NB4 (cell line): ENCODE results near the gene GRID1.

Experiments used
- DNase-seq: peaks from one replicate; pipeline ENCODE4 v3.0.0; 2010; ENCODE audit warnings: low read depth
- H3K4me3 ChIP-seq: one replicate; pipeline ENCODE4 v1.5.1; 2011; ENCODE audit warnings: mild to moderate bottlenecking, low read depth, low read length, moderate library complexity
- CTCF ChIP-seq: IDR thresholded peaks from one replicate; pipeline ENCODE4 v1.5.1; 2012; ENCODE audit warnings: low read depth, low read length
- MYC ChIP-seq: IDR thresholded peaks from 2 replicates; pipeline ENCODE4 v1.6.1; 2011; ENCODE audit warnings: low read depth, low read length
- POLR2A ChIP-seq: IDR thresholded peaks from 2 replicates; pipeline ENCODE4 v1.6.1; 2011; ENCODE audit warnings: mild to moderate bottlenecking; ENCODE audit not compliant: insufficient read length; ENCODE audit errors: extremely low read depth
- TF ChIP-seq, protein P1 (sequence below): IDR thresholded peaks from 2 replicates; pipeline ENCODE4 v1.6.1; 2011; ENCODE audit warnings: low read depth, low read length

GRID1 gene

GRCh38 chr10:85971494-85971893 lies 395.1 kb downstream of the GRID1 start:
- DNase-seq = no peak
- TF ChIP-seq MYC (no peak), POLR2A (no peak), CTCF (no peak)
- TF ChIP-seq, protein P1, sequence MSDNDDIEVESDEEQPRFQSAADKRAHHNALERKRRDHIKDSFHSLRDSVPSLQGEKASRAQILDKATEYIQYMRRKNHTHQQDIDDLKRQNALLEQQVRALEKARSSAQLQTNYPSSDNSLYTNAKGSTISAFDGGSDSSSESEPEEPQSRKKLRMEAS = no peak
- no peak overlapping the region for H3K4me3 ChIP-seq

GRCh38 chr10:85967594-85967993 lies 399.0 kb downstream of the GRID1 start:
- DNase-seq = no peak
- no peak for TF ChIP-seq MYC
- no peak for TF ChIP-seq POLR2A
- TF ChIP-seq CTCF = no peak
- TF ChIP-seq, protein P1 = no peak
- H3K4me3 ChIP-seq = no peak overlapping the region

- no peak overlapping the region for H3K4me3 ChIP-seq
- DNase-seq = no peak
- TF ChIP-seq, protein P1 = no peak
- no peak for TF ChIP-seq POLR2A
- TF ChIP-seq CTCF = no peak
- no peak for TF ChIP-seq MYC
Measured at GRCh38 chr10:85961479-85962067, 405.0 kb downstream of the GRID1 start.

DNA sequence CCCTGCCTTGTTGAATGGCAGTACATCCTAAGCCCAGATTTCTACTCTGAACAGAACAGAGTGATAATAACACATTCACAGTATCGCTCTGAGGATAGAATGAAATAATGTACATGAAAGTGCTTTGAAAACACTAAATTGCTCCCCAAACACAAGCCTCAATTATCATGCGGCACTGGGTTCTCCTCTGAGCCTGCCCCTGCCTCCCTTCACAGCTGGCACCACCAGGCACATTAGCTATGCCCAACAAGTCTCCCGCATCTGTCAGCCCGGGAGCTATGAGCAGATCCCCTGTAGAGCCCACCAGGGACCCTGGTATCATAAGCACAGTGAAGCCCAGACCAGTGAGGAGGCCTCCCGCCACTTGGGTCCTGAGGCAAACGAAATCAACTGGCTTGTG lies 405.5 kb downstream of the GRID1 start:
- TF ChIP-seq MYC (no peak), CTCF (no peak), POLR2A (no peak)
- TF ChIP-seq, protein P1 = no peak
- DNase-seq = no peak
- no peak overlapping the region for H3K4me3 ChIP-seq

GRCh38 chr10:85959239-85959638 lies 407.4 kb downstream of the GRID1 start:
- TF ChIP-seq POLR2A (no peak), MYC (no peak), CTCF (no peak)
- TF ChIP-seq, protein P1 = no peak
- no peak overlapping the region for H3K4me3 ChIP-seq
- DNase-seq = no peak

DNA sequence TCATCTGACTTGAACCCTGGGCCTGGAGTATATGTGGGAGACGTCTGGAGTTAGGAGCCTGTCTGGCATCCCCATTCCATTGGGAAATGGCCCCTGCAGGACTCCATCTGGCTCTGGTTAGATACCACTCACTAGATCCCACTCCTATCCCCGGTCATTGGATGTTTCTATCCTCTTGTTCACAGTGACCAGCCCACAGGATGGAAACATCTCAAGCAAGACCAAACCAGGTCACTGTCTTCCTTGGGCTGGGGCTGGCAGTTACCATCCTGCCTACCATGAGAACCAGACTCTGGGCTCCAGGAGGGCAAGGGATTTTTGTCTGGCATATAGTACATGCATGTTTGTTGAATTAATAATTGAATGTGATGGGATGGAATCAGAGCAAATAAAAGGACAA lies 415.7 kb downstream of the GRID1 start:
- TF ChIP-seq POLR2A = no peak
- no peak for TF ChIP-seq CTCF
- TF ChIP-seq, protein P1 = no peak
- no peak for TF ChIP-seq MYC

More for the DNA sequence above, 415.7 kb downstream of the GRID1 start:
- no peak overlapping the region for H3K4me3 ChIP-seq
- no peak for DNase-seq
